ENCODE data around the gene ZNF157. TPM values are rescaled to one million over a fixed set of nuclear protein-coding genes. Genes with fewer than 3 reads are reported as not detected.

Gene ZNF157
- total RNA-seq, 1 donor from 2014 or later: 0.39 TPM

- intact Hi-C loops (cut with micrococcal nuclease): no loop called here
Observed at GRCh38 chrX:47446431-47446830, 76.1 kb downstream of the ZNF157 start.

GRCh38 chrX:47446971-47447370 lies 76.6 kb downstream of the ZNF157 start:
- intact Hi-C loops (cut with micrococcal nuclease): no loop called here

GRCh38 chrX:47447607-47448006 lies 77.2 kb downstream of the ZNF157 start:
- intact Hi-C loops (cut with micrococcal nuclease): no loop called here

GRCh38 chrX:47448165-47448806 lies 77.9 kb downstream of the ZNF157 start:
- intact Hi-C loops (cut with micrococcal nuclease): no loop called here

GRCh38 chrX:47452112-47452511 lies 81.7 kb downstream of the ZNF157 start:
- intact Hi-C loops (cut with micrococcal nuclease): no loop called here

- intact Hi-C loops (cut with micrococcal nuclease): no loop called here
Observed at GRCh38 chrX:47456080-47456479, 85.7 kb downstream of the ZNF157 start.

GRCh38 chrX:47458528-47458927 lies 88.2 kb downstream of the ZNF157 start:
- intact Hi-C loops (cut with micrococcal nuclease): no loop called here

GRCh38 chrX:47460561-47460960 lies 90.2 kb downstream of the ZNF157 start:
- intact Hi-C loops (cut with micrococcal nuclease): no loop called here

Other genes with a start within 250 kb of the ZNF157 start
- gene NDUFB11, start 225.9 kb upstream of the ZNF157 start, total RNA-seq: 102 and 106 TPM in 2 replicates
- 58.0 and 58.7 TPM in 2 replicates for gene RBM10, start 225.4 kb upstream of the ZNF157 start, total RNA-seq
- gene UBA1, start 176.7 kb upstream of the ZNF157 start, total RNA-seq: 197 and 205 TPM in 2 replicates
- 57.5 and 60.4 TPM in 2 replicates for gene CDK16, start 151.9 kb upstream of the ZNF157 start, total RNA-seq
- 22.4 and 24.2 TPM in 2 replicates for gene USP11, start 137.6 kb upstream of the ZNF157 start, total RNA-seq
- 11.0 and 11.3 TPM in 2 replicates for gene ZNF41, start 112.6 kb downstream of the ZNF157 start, total RNA-seq
- 85.1 and 94.2 TPM in 2 replicates for gene ARAF, start 190.6 kb downstream of the ZNF157 start, total RNA-seq
- gene TIMP1, start 211.9 kb downstream of the ZNF157 start, total RNA-seq: 147 and 153 TPM in 2 replicates
- 0.57 and 0.91 TPM in 2 replicates for gene SYN1, start 249.3 kb downstream of the ZNF157 start, total RNA-seq

All from T-helper 2 cell treated with Interferon-gamma antibody and Interleukin-4, amounts not matched to agents 100 ng/mL and 5 ng/mL, for 36 hours (primary cell).